NCI-H460 (cell line): ENCODE measurements around the gene ARSH. TPM values are rescaled to one million over a fixed set of nuclear protein-coding genes. Genes with fewer than 3 reads are reported as not detected.
"Not testable (repeated sequence)": the region's sequence is repeated elsewhere in the genome, so short reads cannot be mapped to it uniquely, and the experiment has no call there.

Experiments
- DNase-seq: peaks from one replicate; pipeline ENCODE4 v3.0.0-alpha.2; 2016; ENCODE audit warnings: low read depth; ENCODE audit errors: extremely low read depth
- small RNA-seq, 2 experiments: library from RNA; depleted of rRNA; stranded (forward); fragments of <200 nt; gene quantifications; one replicate each; pipeline ENCODE3, GENCODE V24; 2014
- total RNA-seq: library from RNA; depleted of rRNA; stranded (reverse); fragments of >200 nt; shearing (Covaris generic); gene quantifications from 2 replicates; pipeline ENCODE4 v1.2.3, GENCODE V29; 2014; rRNA removed

The ARSH gene
- total RNA-seq, 1 experiment from 2014 or later, result not detected

DNA sequence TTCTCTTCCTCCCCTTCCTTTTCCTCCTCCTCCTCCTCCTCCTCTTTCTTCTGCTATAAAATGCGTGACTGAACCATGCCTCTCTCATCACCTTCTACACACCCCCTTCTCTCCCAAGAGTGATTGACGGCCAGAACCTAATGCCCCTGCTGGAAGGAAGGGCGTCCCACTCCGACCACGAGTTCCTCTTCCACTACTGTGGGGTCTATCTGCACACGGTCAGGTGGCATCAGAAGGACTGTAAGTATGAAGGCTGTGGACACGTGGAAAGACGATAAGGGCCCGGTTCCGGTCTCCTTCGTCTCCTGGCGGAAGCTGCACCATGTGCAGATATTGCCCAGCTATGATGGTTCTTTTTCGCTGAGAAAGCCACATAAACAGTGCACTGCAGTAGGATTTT is 22.8 kb downstream of the ARSH start:
- no peak for DNase-seq

DNA sequence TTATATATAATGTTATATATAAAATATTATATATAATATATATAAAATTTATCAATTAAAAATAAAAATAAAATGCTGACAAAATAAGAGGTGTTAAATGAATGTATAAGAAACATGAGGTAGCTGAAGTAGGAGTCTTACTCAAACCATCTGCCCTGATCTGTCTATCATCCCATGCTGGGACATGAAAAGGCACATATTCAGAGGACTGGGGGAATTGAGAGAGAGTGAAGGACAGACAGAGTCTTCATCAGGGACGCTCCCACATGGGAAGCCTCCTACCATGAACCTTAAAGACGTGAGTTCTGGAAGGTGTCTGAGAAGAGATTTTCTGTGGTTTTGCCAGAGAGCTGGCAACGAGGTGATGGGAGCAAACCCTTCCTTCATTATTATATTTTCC is 30.9 kb downstream of the ARSH start:
- no peak for DNase-seq

GRCh38 chrX:3044196-3044595 is 37.9 kb downstream of the ARSH start:
- no peak for DNase-seq

- DNase-seq, result no peak
These were observed 38.3 kb downstream of the ARSH start for GRCh38 chrX:3044671-3045070.

DNA sequence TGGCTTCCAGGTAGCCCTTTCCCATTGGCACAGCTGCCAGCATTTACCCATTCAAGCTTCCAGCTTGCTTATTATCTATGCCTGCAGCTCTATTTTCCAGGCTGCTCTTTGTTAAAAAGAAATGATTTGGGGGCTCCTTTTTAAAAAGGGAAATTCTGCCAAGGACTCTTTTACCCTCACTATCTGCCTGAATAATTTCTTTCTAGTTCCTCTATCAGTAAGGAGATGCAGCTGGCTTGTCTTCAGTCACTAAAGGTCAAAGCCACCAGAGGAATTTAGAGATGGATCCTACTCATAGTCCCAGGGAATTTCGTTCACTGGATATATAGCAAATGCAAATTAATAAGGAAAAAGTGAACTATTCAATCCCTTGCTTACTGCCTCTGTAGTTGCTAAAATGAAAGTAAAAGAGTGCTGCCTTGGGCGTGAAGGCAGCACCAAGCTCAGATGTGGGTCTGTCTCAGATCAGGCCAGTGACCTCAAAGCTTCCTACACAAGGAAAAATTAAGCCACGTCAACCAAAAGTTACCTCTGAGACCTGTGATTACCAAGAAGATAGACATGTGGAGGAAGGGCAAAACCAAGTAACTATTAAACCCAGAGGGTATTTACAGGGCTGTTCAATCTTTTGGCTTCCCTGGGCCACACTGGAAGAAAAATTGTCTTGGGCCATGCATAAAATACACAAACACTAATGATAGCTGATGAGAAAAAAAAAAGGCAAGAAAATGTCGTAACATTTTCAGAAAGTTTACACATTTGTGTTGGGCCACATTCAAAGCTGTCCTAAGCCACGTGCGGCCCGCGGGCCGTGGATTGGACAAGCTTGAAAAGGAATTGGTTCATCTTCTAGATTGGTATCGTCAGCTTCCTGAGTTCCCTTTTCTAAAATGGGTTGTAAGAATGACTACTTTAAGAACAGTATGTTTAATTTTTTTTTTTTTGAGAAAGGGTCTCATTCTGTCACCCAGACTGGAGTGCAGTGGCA is 40.2 kb downstream of the ARSH start:
- DNase-seq, result no peak

GRCh38 chrX:3050523-3051175 is 44.3 kb downstream of the ARSH start:
- not testable (repeated sequence) for DNase-seq

DNA sequence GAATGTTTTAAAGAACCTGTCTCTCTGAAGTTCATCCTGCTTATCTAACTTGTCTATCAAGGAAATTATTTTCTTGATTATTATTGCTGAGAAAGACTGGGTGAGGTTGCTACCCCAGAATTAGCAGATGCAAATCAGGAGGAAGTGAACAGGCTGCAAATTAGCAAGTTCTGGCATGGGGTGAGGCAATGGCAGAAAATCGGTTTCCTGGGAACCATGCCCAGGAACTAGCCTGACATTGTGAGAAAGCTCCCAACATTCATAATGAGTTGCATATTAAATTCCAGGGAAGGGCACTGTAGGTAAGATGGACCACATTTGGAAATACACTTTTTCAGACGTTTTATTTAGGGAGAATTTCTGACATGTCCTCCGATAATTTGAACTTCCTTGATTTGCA is 46.5 kb downstream of the ARSH start:
- DNase-seq, result no peak

- no peak for DNase-seq
These were observed 60.2 kb downstream of the ARSH start for GRCh38 chrX:3066555-3066954.

DNA sequence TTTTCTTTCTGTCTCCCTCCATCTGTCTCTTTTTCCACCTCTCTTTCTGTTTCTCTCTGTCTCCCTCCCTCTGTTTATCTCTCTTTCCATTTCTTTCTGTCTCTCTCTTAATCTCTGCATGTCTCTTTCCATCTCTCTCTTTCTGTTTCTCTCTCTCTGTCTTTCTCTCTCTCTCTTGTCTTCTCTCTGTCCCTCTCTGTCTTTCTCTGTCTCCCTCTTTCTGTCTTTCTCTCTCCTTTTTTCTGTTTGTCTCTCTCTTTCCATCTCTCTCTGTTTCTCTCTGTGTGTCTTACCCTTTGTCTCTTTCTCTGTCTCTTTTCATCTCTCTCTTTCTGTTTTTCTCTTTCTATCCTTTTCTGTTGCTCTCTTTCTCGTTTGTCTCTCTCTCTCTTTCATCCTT is 69.6 kb downstream of the ARSH start:
- no peak for DNase-seq

- DNase-seq, result no peak
These were observed 70.2 kb downstream of the ARSH start for GRCh38 chrX:3076416-3076991.

Small RNAs within 50 kb of the gene (small RNA-seq; reads per million reads assigned to genes)
- 0 to 0.53 reads per million in 2 experiments for gene RN7SL578P

Other genes with a start within 250 kb of the ARSH start
- gene GYG2, start 177.6 kb upstream of the ARSH start, total RNA-seq, result 6.8 and 9.7 TPM in 2 replicates
- 15.5 and 17.9 TPM in 2 replicates for gene ARSD, start 77.2 kb upstream of the ARSH start, total RNA-seq
- gene ARSF, start 34.9 kb downstream of the ARSH start, total RNA-seq, result not detected in 2 replicates